ENCODE measurements around the gene FBXO4. TPM values are rescaled to one million over a fixed set of nuclear protein-coding genes. Genes with fewer than 3 reads are reported as not detected.

Gene FBXO4
- total and polyA plus RNA-seq, 4 donors: 10.2 to 19.5 (median 12.2) TPM

GRCh38 chr5:41885286-41885685 lies 39.8 kb upstream of the FBXO4 start:
- no peaks in the 10 kb centered on the region for H3K27me3 ChIP-seq (ENCODE audit: control insufficient read depth in 1 of 2, insufficient read depth in 2 of 2, low read length in 1 of 2)
- H3K4me1 ChIP-seq (ENCODE audit: control insufficient read depth in 1 of 2, insufficient read depth in 2 of 2, low read length in 2 of 2): no peaks in the 10 kb centered on the region
- no peak for ATAC-seq (ENCODE audit: low FRiP score)
- H3K4me3 ChIP-seq (ENCODE audit: low read length in 2 of 2): no peak overlapping the region
- intact Hi-C loops (cut with DNase I): no loop called here
- H3K27ac ChIP-seq (ENCODE audit: low read depth in 1 of 2, low read length in 2 of 2): no peak overlapping the region
- DNase-seq: no peak
- no peaks in the 10 kb centered on the region for H3K36me3 ChIP-seq (ENCODE audit: control insufficient read depth in 1 of 2, insufficient read depth in 2 of 2, low read length in 1 of 2)
- no peaks in the 10 kb centered on the region for H3K9me3 ChIP-seq (ENCODE audit: control insufficient read depth, low read length)

DNA sequence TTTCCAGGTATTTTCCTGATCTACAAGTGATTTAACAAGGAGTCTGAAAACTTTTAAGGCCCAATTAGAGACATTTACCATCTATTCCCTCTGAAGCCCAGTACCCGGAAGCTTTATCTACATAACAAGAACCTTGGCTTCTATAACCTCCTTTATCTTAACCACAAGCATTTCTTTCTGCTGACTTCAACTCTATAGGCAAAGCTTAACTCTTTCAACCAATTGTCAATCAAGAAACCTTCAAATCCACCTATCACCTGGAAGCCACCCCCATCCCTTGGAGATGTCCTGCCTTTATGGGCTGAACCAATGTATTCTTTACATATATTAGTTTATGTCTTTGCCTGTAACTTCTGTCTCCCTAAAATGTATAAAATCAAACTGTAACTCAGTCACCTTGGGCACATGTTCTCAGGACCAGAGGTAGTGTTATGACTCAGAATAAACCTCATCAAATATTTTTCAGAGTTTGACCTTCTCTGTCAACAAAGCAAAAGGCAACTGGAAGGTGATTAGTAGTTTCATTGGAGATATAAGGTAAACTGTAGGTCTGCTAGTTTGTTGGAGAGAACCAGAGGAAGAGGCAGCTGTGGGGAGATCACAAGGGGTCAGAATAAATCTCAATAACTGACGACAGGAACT lies 33.9 kb upstream of the FBXO4 start:
- H3K4me1 ChIP-seq (ENCODE audit: control insufficient read depth in 1 of 2, insufficient read depth in 2 of 2, low read length in 2 of 2): no peaks in the 10 kb centered on the region
- no peak overlapping the region for H3K27ac ChIP-seq (ENCODE audit: low read depth in 1 of 2, low read length in 2 of 2)
- DNase-seq: no peak
- no peaks in the 10 kb centered on the region for H3K27me3 ChIP-seq (ENCODE audit: control insufficient read depth in 1 of 2, insufficient read depth in 2 of 2, low read length in 1 of 2)
- H3K9me3 ChIP-seq (ENCODE audit: control insufficient read depth, low read length): no peaks in the 10 kb centered on the region
- H3K4me3 ChIP-seq (ENCODE audit: low read length in 2 of 2): no peak overlapping the region
- WGBS, 2 donors: 30 to 42% methylated on average over 2 of the region's 2 CpGs
- no peak for ATAC-seq (ENCODE audit: low FRiP score)
- intact Hi-C loops (cut with DNase I): no loop called here
- no peaks in the 10 kb centered on the region for H3K36me3 ChIP-seq (ENCODE audit: control insufficient read depth in 1 of 2, insufficient read depth in 2 of 2, low read length in 1 of 2)

- Histone ChIP-seq H3K9me3 (ENCODE audit: control insufficient read depth, low read length) (no peaks in the 10 kb centered on the region), H3K27me3 (ENCODE audit: control insufficient read depth in 1 of 2, insufficient read depth in 2 of 2, low read length in 1 of 2) (no peaks in the 10 kb centered on the region), H3K4me1 (ENCODE audit: control insufficient read depth in 1 of 2, insufficient read depth in 2 of 2, low read length in 2 of 2) (no peaks in the 10 kb centered on the region), H3K36me3 (ENCODE audit: control insufficient read depth in 1 of 2, insufficient read depth in 2 of 2, low read length in 1 of 2) (no peaks in the 10 kb centered on the region), H3K27ac (ENCODE audit: low read depth in 1 of 2, low read length in 2 of 2) (no peak overlapping the region), H3K4me3 (ENCODE audit: low read length in 2 of 2) (no peak overlapping the region)
- intact Hi-C loops (cut with DNase I): no loop called here
- ATAC-seq (ENCODE audit: low FRiP score) (no peak), DNase-seq (no peak)
Measured at GRCh38 chr5:41892031-41892430, 33.0 kb upstream of the FBXO4 start.

GRCh38 chr5:41893074-41893851 lies 31.8 kb upstream of the FBXO4 start:
- no peaks in the 10 kb centered on the region for H3K9me3 ChIP-seq (ENCODE audit: control insufficient read depth, low read length)
- no peak for ATAC-seq (ENCODE audit: low FRiP score)
- intact Hi-C loops (cut with DNase I): no loop called here
- no peak overlapping the region for H3K27ac ChIP-seq (ENCODE audit: low read depth in 1 of 2, low read length in 2 of 2)
- no peaks in the 10 kb centered on the region for H3K4me1 ChIP-seq (ENCODE audit: control insufficient read depth in 1 of 2, insufficient read depth in 2 of 2, low read length in 2 of 2)
- no peak overlapping the region for H3K4me3 ChIP-seq (ENCODE audit: low read length in 2 of 2)
- 77 to 82% methylated on average over 3 of the region's 3 CpGs for WGBS, 2 donors
- H3K36me3 ChIP-seq (ENCODE audit: control insufficient read depth in 1 of 2, insufficient read depth in 2 of 2, low read length in 1 of 2): no peaks in the 10 kb centered on the region
- DNase-seq: no peak
- no peaks in the 10 kb centered on the region for H3K27me3 ChIP-seq (ENCODE audit: control insufficient read depth in 1 of 2, insufficient read depth in 2 of 2, low read length in 1 of 2)

GRCh38 chr5:41896230-41896629 lies 28.9 kb upstream of the FBXO4 start:
- 35 to 37% methylated on average over 2 of the region's 2 CpGs for WGBS, 2 donors
- Histone ChIP-seq H3K4me1 (ENCODE audit: control insufficient read depth in 1 of 2, insufficient read depth in 2 of 2, low read length in 2 of 2) (no peaks in the 10 kb centered on the region), H3K9me3 (ENCODE audit: control insufficient read depth, low read length) (no peaks in the 10 kb centered on the region), H3K27me3 (ENCODE audit: control insufficient read depth in 1 of 2, insufficient read depth in 2 of 2, low read length in 1 of 2) (no peaks in the 10 kb centered on the region), H3K27ac (ENCODE audit: low read depth in 1 of 2, low read length in 2 of 2) (no peak overlapping the region), H3K4me3 (ENCODE audit: low read length in 2 of 2) (no peak overlapping the region), H3K36me3 (ENCODE audit: control insufficient read depth in 1 of 2, insufficient read depth in 2 of 2, low read length in 1 of 2) (no peaks in the 10 kb centered on the region)
- ATAC-seq (ENCODE audit: low FRiP score): no peak
- intact Hi-C loops (cut with DNase I): no loop called here
- DNase-seq: no peak

DNA sequence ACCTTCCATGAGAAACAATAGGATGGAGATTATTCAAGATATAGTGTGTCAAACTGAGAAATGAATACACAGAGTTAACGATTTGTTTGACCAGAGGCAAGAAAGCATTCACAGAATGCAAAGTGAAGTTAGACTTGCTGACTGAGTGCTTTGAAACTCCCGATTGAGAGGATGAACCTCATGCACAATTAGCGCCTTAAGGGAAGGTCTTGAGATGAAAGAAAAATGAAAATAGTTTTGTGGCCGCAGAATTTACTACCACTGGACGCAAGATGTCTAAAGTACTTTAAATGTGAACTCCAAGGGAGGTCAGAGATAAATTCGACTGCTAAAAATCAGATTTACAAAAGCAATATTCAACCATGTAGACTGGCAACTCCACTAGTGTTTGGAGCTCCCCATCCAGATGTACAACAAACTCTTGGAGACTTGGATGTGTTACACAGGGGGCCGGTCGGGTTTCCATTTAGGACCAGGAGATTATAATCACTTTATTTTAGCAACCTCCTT lies 21.6 kb upstream of the FBXO4 start:
- ATAC-seq (ENCODE audit: low FRiP score): no peak
- intact Hi-C loops (cut with DNase I): no loop called here
- Histone ChIP-seq H3K9me3 (ENCODE audit: control insufficient read depth, low read length) (no peaks in the 10 kb centered on the region), H3K27me3 (ENCODE audit: control insufficient read depth in 1 of 2, insufficient read depth in 2 of 2, low read length in 1 of 2) (no peaks in the 10 kb centered on the region), H3K36me3 (ENCODE audit: control insufficient read depth in 1 of 2, insufficient read depth in 2 of 2, low read length in 1 of 2) (no peaks in the 10 kb centered on the region), H3K4me1 (ENCODE audit: control insufficient read depth in 1 of 2, insufficient read depth in 2 of 2, low read length in 2 of 2) (peaks cover 0 to 2% of the 10 kb centered on the region in 2 donors), H3K4me3 (ENCODE audit: low read length in 2 of 2) (peak overlapping the region; percentile 54 to 74), H3K27ac (ENCODE audit: low read depth in 1 of 2, low read length in 2 of 2) (peak overlapping the region; percentile 73 to 80)
- 43% methylated on average over 8 of the region's 8 CpGs for WGBS, 2 donors
- no peak for DNase-seq

GRCh38 chr5:41903892-41904799 lies 20.9 kb upstream of the FBXO4 start, which contains the start of gene RIMOC1:
Gene RIMOC1, plus strand, starts transcription at chr5:41904344. Its CDS starts 24 bp downstream, at chr5:41904368.
- ATAC-seq (ENCODE audit: low FRiP score): peak; percentile 100
- intact Hi-C loops (cut with DNase I): loop anchor here in 1 of 2 donors (2.0 kb wide), 1 partner anchor 33 kb away; the partner anchor contains the start of gene OXCT1
- Histone ChIP-seq H3K9me3 (ENCODE audit: control insufficient read depth, low read length) (no peaks in the 10 kb centered on the region), H3K27ac (ENCODE audit: low read depth in 1 of 2, low read length in 2 of 2) (peak within 1 kb of the TSS; percentile 80 to 83), H3K4me1 (ENCODE audit: control insufficient read depth in 1 of 2, insufficient read depth in 2 of 2, low read length in 2 of 2) (peaks cover 0 to 2% of the 10 kb centered on the region in 2 donors), H3K27me3 (ENCODE audit: control insufficient read depth in 1 of 2, insufficient read depth in 2 of 2, low read length in 1 of 2) (no peaks in the 10 kb centered on the region), H3K36me3 (ENCODE audit: control insufficient read depth in 1 of 2, insufficient read depth in 2 of 2, low read length in 1 of 2) (no peaks in the 10 kb centered on the region), H3K4me3 (ENCODE audit: low read length in 2 of 2) (peak within 1 kb of the TSS; percentile 65 to 89)
- 0% methylated on average over 55 of the region's 55 CpGs for WGBS, 2 donors
- DNase-seq: peak; percentile 99

- H3K36me3 ChIP-seq (ENCODE audit: control insufficient read depth in 1 of 2, insufficient read depth in 2 of 2, low read length in 1 of 2): peaks cover 2 to 3% of the 10 kb centered on the region in 2 donors
- WGBS, 2 donors: 78 to 80% methylated on average over 2 of the region's 2 CpGs
Measured at GRCh38 chr5:41906151-41906550, 18.9 kb upstream of the FBXO4 start.

More at GRCh38 chr5:41906151-41906550, 18.9 kb upstream of the FBXO4 start:
- no peak overlapping the region for H3K4me3 ChIP-seq (ENCODE audit: low read length in 2 of 2)
- ATAC-seq (ENCODE audit: low FRiP score) (no peak), DNase-seq (no peak)
- intact Hi-C loops (cut with DNase I): loop anchor here in 1 of 2 donors (5.0 kb wide), 1 partner anchor 49 kb away; no protein-coding TSS in a partner anchor
- H3K27me3 ChIP-seq (ENCODE audit: control insufficient read depth in 1 of 2, insufficient read depth in 2 of 2, low read length in 1 of 2): no peaks in the 10 kb centered on the region
- H3K27ac ChIP-seq (ENCODE audit: low read depth in 1 of 2, low read length in 2 of 2): no peak overlapping the region
- no peaks in the 10 kb centered on the region for H3K9me3 ChIP-seq (ENCODE audit: control insufficient read depth, low read length)
- H3K4me1 ChIP-seq (ENCODE audit: control insufficient read depth in 1 of 2, insufficient read depth in 2 of 2, low read length in 2 of 2): peaks cover 0 to 2% of the 10 kb centered on the region in 2 donors
